GM12891 (cell line): ENCODE data around the gene POMP.
A peak's percentile ranks its signal among the peaks of the same experiment; 100 is the strongest.
"Not testable (repeated sequence)": the region's sequence is repeated elsewhere in the genome, so short reads cannot be mapped to it uniquely, and the experiment has no call there.

Experiments
- DNase-seq: peaks from one replicate; pipeline ENCODE4 v3.0.0; 2011; ENCODE audit warnings: low spot score; ENCODE audit not compliant: insufficient read length
- FAIRE-seq: peaks from 2 replicates; lab custom pipeline; 2011; peaks lifted over from hg19 to GRCh38; lab: Jason Lieb, UNC
- PAX5 ChIP-seq: IDR thresholded peaks from 2 replicates; pipeline ENCODE4 v1.6.1; 2011; ENCODE audit warnings: low read length, moderate library complexity, mild to moderate bottlenecking; ENCODE audit not compliant: insufficient read depth, severe bottlenecking
- POLR2A ChIP-seq: IDR thresholded peaks from 2 replicates; pipeline ENCODE4 v1.6.1; 2011; ENCODE audit warnings: low read depth, low read length, control low read depth
- POLR2AphosphoS5 ChIP-seq: IDR thresholded peaks from 2 replicates; pipeline ENCODE4 v1.6.1; 2011; ENCODE audit warnings: low read depth, low read length, control low read depth
- POU2F2 ChIP-seq: IDR thresholded peaks from 2 replicates; pipeline ENCODE4 v1.6.1; 2011; ENCODE audit warnings: low read depth, mild to moderate bottlenecking, control low read depth, low read length, moderate library complexity
- SPI1 ChIP-seq: IDR thresholded peaks from 2 replicates; pipeline ENCODE4 v1.6.1; 2011; ENCODE audit warnings: low read depth, low read length, control low read depth
- TAF1 ChIP-seq: IDR thresholded peaks from 2 replicates; pipeline ENCODE4 v1.6.1; 2011; ENCODE audit warnings: low read depth, low read length, control low read depth

POMP gene

DNA sequence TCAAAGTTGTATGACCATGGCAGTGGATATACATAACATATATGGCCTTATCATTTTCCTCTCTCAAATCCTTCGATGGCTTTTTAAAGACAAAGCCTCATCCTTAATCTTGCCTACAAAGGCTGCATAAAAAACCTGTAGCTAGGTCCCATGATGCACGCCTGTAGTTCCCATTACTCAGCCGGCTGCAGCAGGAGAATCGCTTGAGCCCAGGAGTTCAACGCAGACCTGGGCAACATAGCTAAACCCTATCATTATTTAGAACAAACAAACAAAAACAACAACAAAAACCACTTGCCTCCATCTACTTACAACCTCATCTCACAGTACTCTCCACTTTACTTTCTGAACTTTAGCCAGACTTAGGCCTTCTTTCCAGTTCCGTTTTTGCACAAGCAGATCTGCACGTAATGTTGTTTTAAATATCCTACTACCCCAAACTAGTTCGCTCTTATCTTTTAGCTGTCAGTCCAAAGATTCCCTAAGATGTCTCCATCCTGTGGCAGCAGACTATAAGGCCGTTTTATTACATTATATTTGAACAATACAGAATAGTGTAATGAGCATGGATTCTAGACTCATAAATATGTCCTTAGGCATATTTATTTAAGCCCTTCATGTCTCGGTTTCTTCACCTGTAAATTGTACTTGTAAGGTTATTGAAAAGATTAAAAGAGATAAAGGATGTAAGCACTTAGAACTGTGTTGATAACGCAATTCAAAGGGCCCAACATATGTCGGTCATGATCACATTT lies 969 bp upstream of the POMP start:
- no peak for DNase-seq
- TF ChIP-seq PAX5: no peak
- peak; percentile 89 for TF ChIP-seq SPI1
- FAIRE-seq: peak; percentile 78

DNA sequence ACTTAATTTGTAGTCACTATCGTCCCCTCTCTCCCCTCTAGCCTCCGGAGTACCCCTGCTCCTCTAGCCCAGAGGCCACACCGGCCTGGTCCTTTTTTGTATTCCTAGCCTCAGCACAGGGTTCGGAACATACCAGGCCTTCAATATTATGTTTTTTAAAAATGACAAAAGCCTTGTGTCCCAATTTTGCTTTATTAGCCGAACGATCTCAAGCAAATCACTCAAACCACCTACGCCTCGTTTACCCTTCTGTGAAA lies 463 bp upstream of the POMP start:
- FAIRE-seq: no peak
- no peak for TF ChIP-seq TAF1
- no peak for TF ChIP-seq POLR2AphosphoS5
- no peak for TF ChIP-seq POLR2A
- no peak for TF ChIP-seq POU2F2
- TF ChIP-seq PAX5: no peak
- no peak for TF ChIP-seq SPI1

DNA sequence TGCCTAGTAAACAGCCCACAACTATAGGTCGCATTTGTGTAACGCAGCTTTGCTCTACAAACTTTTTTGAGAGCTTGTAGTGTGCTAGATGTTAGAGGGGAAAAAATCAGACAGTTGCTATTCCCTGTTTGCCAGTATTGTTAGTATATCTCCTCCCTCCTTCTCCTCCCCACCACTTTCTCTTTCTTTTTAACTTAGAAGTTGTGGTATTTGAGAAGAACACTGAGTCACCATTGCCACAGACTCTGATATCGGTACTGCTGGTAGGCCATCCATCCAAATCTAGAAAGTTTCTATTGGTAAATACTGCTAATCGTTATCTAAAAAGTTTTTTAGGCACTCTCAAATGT lies 666 bp downstream of the POMP start:
- peak; percentile 64 for FAIRE-seq
- DNase-seq: no peak
- no peak for TF ChIP-seq POLR2AphosphoS5
- no peak for TF ChIP-seq POU2F2
- no peak for TF ChIP-seq POLR2A
- no peak for TF ChIP-seq PAX5
- no peak for TF ChIP-seq SPI1
- no peak for TF ChIP-seq TAF1

More for the DNA sequence above, 463 bp upstream of the POMP start:
- no peak for DNase-seq

DNA sequence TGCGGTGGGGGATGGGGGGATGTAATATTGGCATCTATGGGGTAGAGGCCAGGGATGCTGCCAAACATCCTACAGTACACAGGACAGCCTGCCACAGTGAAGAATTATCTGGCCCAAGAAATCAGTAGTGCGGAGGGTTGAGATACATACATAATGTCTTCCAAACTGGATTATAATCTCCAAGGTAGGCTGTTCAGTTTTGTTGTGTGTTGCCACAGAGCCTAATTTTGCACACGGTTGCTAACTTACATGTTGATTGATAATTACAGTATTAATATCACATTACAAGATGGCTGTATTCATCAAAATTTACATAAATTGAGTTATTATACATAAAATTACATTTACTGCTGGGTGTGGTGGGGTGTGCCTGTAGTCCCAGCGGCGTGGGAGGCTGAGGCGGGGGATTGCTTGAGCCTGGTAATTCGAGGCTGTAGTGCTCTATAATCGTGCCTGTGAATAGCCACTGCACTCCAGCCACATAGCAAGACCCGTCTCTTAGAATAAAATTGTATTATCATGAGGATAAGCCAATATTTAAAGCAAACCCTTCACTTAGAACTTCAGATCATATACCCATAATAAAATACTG lies 8.1 kb downstream of the POMP start:
- TF ChIP-seq SPI1 (no peak), TAF1 (no peak), PAX5 (no peak), POLR2AphosphoS5 (no peak), POLR2A (no peak), POU2F2 (no peak)
- peak; percentile 13 for FAIRE-seq
- no peak for DNase-seq

DNA sequence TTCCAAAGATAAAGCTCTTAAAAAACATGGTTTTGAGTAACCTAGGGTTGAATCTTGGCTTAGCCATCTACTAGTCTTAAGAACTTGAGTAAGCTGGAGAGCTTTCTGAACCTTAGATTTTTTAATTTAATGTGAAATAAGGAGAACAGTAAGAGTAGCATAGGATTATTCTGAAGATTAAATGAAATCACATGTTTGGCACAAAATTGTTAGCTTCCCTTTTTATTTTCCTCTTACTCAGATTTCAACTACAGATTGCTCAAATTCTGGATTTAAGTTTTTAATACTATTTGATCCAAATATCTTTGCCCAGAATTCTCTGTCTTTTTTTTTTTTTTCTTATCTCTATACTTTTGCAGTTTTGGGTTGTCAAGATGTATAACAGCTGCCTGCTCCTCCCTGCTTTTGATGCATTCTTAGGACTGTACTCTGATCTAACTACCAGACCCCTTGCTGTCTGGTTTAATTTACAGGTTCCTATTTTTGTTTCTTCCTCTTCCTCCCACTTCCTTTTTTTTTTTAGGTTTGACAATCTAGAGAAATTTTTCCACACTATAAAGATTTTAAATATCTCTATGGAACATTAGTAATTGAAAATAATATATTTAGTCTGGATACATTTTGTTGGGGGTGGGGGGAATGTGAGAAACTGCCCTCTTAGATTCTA lies 12.3 kb downstream of the POMP start:
- 0 out of 2 replicates have a peak, but pooled peaks have one; percentile 7 for TF ChIP-seq SPI1
- no peak for TF ChIP-seq POLR2A
- TF ChIP-seq TAF1: no peak
- TF ChIP-seq POLR2AphosphoS5: no peak
- no peak for DNase-seq
- FAIRE-seq: no peak

DNA sequence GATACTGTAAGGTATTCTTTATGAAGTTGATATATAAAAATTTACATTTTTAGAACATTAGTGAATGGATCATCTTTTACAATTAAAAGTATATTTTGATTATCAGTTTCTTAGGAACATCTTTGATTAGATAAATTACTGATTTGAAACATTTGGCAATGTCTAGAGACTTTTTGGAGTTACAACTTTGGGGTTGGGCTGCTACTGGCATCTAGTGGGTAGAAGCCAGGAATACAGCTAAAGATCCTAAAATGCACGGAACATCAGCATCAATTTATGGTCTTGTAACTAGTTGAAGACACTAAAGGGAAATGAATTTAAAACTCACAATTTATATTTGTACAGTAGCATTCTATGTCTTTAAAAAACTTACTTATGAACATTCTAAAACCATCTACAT lies 19.9 kb downstream of the POMP start:
- TF ChIP-seq SPI1 (no peak), POLR2AphosphoS5 (no peak), POU2F2 (no peak), POLR2A (no peak), PAX5 (no peak)
- DNase-seq: no peak
- no peak for FAIRE-seq

DNA sequence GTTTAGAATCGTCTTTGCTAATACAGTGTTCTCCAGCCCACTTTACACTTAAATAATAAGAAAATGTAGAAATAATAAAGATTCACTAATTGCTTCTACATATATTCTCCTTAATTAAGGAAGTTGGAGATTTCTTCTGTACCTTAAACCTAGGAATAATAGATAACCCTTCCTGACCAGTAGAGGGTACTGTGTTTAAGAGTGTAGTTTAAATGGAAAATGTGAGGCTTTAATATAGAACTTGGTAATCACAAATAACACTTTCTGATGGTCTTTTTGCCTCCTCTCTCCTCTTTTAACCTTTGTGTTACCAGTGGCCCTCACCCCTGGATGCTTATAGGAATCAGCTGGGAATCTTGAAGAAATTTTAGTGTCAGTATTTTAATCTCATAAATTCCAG lies 20.7 kb downstream of the POMP start:
- no peak for TF ChIP-seq TAF1
- no peak for TF ChIP-seq SPI1
- TF ChIP-seq POU2F2: no peak
- TF ChIP-seq PAX5: no peak
- no peak for TF ChIP-seq POLR2A
- TF ChIP-seq POLR2AphosphoS5: no peak
- FAIRE-seq (no peak), DNase-seq (no peak)

DNA sequence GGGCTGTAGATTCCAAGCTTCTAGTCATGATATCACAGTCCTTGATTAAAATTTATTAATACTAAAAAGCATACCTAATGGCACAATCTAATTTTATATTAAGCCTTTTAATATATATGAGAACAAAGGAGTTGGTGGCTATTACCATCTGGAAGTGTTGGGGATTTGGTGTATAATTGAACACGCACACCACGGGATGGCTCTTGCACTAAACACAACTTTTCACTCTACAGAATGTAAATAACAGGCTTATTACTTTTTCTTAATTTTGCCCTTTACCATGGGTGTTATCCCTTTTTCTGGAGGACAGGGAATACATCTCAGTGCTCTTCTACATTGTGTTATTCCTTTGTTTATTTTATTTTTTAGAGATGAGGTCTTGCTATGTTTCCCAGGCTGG lies 21.6 kb downstream of the POMP start:
- TF ChIP-seq POLR2A (peak; percentile 52; the same call in 1 of the 2 replicates), POLR2AphosphoS5 (no peak; the same call in 1 of the 2 replicates)
- DNase-seq (no peak), FAIRE-seq (no peak)

DNA sequence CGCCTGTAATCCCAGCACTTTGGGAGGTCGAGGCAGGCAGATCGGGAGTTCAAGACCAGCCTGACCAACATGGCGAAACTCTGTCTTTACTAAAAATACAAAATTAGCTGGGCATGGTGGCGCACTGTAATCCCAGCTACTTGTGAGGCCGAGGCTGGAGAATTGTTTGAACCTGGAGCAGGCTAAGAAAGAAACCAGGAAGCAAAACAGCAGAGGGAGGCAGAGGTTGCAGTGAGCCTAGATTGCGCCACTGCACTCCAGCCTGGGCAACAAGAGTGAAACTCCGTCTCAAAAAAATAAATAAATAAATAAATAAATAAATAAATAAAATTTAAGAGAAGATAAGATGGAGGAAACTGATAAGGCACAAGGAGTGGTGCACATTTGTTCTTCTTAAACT lies 24.2 kb downstream of the POMP start:
- DNase-seq, FAIRE-seq: not testable (repeated sequence)

DNA sequence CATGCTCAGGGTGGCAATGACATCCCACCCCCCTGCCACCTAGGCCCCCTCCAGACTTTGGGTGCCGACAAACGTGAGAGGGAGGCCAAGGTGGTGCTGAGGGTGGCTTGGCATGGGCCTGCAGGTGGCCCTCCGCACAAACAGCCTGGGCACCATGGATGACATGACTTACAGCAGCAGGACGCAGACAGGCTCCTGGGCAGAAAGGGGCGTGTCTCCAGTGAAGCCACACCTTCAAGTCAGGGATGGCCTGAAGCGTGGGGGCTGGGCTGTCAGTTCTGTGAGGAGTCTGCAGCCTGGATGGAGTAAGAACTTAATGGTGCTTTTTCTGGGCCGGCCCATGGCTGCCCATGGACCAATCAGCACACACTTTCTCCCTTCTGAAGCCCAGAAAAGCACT lies 25.3 kb downstream of the POMP start:
- no peak for FAIRE-seq
- no peak for DNase-seq
- TF ChIP-seq POLR2A (no peak), TAF1 (no peak), POU2F2 (no peak)

DNA sequence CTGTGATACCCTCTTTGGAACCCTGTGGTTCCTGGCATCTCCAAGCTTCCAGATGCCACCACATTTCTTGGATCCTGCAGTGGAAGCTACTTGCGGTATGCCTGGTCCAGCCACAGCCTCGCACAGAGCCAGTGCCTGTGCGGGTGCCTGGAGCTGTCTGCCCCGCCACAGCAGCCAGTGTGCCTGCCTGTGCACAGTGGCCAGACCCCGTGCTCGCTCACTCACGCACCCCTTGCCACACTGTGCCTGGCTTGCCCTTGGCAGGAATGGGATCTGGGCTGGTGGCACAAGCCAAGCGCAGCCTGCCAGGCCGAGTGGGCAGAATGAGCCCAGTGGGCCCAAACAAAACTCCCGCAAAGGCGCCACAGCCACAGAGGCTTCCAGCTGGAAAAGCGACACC lies 26.2 kb downstream of the POMP start:
- DNase-seq: no peak
- TF ChIP-seq TAF1: no peak
- TF ChIP-seq SPI1: no peak
- no peak for TF ChIP-seq POLR2A
- TF ChIP-seq PAX5: no peak
- TF ChIP-seq POU2F2: no peak
- TF ChIP-seq POLR2AphosphoS5: no peak
- FAIRE-seq: no peak
